Measurements from ENCODE around the gene SNX6. TPM values are rescaled to one million over a fixed set of nuclear protein-coding genes. Genes with fewer than 3 reads are reported as not detected.

SNX6 gene
- 10 to 100 TPM; 82.0 to 86.9 TPM for total RNA-seq

GRCh38 chr14:34629657-34630529 is at the start of gene SNX6:
Gene SNX6, minus strand, starts transcription at chr14:34630148. Its CDS starts 32 bp downstream, at chr14:34630116.
- Mint-ChIP-seq H3K27me3 (peaks cover 2% of the 10 kb centered on the region), H3K27ac (peak within 1 kb of the TSS; percentile 87), H3K4me3 (peak within 1 kb of the TSS; percentile 90), H3K4me1 (ENCODE audit: low read depth) (peaks cover 29% of the 10 kb centered on the region), H3K9me3 (no peaks in the 10 kb centered on the region), H3K36me3 (peaks cover 6% of the 10 kb centered on the region)
- ChIA-PET POLR2A (interaction anchor here (0.9 kb wide), 1 partner anchor 243 kb away, joined by 3 read pairs; no protein-coding TSS in a partner anchor), CTCF (interaction anchor here (0.7 to 1.2 kb wide), 2 partner anchors 43 to 93 kb away, joined by 3 to 5 read pairs; no protein-coding TSS in a partner anchor)
- intact Hi-C loops (cut with micrococcal nuclease), result loop anchor here (1.0 to 5.0 kb wide), 5 partner anchors 37 to 787 kb away; partner anchors contain the start of genes CFL2, PRORP and SPTSSA
- peak; percentile 89 for DNase-seq

DNA sequence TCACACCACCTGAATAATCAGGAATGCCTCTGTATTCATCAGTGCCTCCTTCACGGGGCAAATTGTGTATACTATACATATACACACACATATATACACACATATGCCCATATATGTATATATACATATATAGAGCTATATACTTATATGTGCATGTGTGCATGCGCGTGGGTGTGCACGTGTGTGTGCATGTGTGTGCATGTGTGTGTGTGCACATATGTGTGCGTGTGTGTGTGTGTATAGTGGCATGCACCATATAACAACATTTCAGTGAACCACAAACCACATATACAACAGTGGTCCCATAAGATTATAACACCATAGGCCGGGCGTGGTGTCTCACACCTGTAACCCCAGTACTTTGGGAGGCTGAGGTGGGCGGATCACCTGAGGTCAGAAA is 48.8 kb upstream of the SNX6 start:
- H3K36me3 Mint-ChIP-seq, result no peaks in the 10 kb centered on the region
- H3K9me3 Mint-ChIP-seq, result no peaks in the 10 kb centered on the region
- peaks cover 1% of the 10 kb centered on the region for H3K27me3 Mint-ChIP-seq
- ChIA-PET POLR2A (no interaction called here), CTCF (interaction anchor here (1.4 kb wide), 1 partner anchor 8 kb away, joined by 3 read pairs; no protein-coding TSS in a partner anchor)
- DNase-seq, result no peak
- no peak overlapping the region for H3K4me3 Mint-ChIP-seq
- peaks cover 14% of the 10 kb centered on the region for H3K4me1 Mint-ChIP-seq (ENCODE audit: low read depth)
- intact Hi-C loops (cut with micrococcal nuclease), result no loop called here
- H3K27ac Mint-ChIP-seq, result no peak overlapping the region

DNA sequence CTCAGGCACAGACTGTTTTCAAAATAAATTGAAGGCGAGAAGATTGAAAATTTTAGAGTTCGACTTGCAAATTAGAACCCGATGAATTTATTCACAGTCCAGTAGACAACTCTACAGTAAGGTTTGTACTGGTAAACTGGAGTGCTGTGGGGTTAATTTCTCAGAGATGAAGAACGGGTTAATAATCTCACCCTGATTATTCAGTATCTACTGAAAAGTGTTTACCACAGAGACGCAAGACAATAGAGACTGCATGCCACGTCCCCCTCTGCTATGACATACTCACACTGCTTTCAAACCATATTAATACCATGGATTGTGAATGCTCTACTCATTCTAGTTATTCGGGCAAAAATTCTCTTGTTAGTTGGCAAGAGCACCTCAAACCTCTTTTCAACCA is 48.4 kb upstream of the SNX6 start:
- Mint-ChIP-seq H3K27ac (no peak overlapping the region), H3K4me3 (no peak overlapping the region), H3K4me1 (ENCODE audit: low read depth) (peaks cover 11% of the 10 kb centered on the region), H3K36me3 (no peaks in the 10 kb centered on the region), H3K9me3 (no peaks in the 10 kb centered on the region), H3K27me3 (no peaks in the 10 kb centered on the region)
- POLR2A ChIA-PET, result no interaction called here
- no peak for DNase-seq
- CTCF ChIA-PET, result no interaction called here
- intact Hi-C loops (cut with micrococcal nuclease), result no loop called here

- Mint-ChIP-seq H3K9me3 (no peaks in the 10 kb centered on the region), H3K4me1 (ENCODE audit: low read depth) (peaks cover 3% of the 10 kb centered on the region), H3K27me3 (no peaks in the 10 kb centered on the region), H3K36me3 (no peaks in the 10 kb centered on the region), H3K27ac (no peak overlapping the region), H3K4me3 (no peak overlapping the region)
- CTCF ChIA-PET, result interaction anchor here (0.9 kb wide), 1 partner anchor 42 kb away, joined by 3 read pairs; no protein-coding TSS in a partner anchor
- DNase-seq, result no peak
- intact Hi-C loops (cut with micrococcal nuclease), result no loop called here
- POLR2A ChIA-PET, result no interaction called here
Measured at GRCh38 chr14:34676516-34677211, 46.7 kb upstream of the SNX6 start.

- Mint-ChIP-seq H3K27me3 (no peaks in the 10 kb centered on the region), H3K4me1 (ENCODE audit: low read depth) (peaks cover 3% of the 10 kb centered on the region), H3K36me3 (no peaks in the 10 kb centered on the region), H3K9me3 (no peaks in the 10 kb centered on the region), H3K27ac (no peak overlapping the region), H3K4me3 (no peak overlapping the region)
- DNase-seq, result no peak
- ChIA-PET CTCF (interaction anchor here (0.7 to 7.1 kb wide), 10 partner anchors 10 to 361 kb away, joined by 3 to 130 read pairs (median 4); no protein-coding TSS in a partner anchor), POLR2A (no interaction called here)
- intact Hi-C loops (cut with micrococcal nuclease), result loop anchor here (2.0 kb wide), 1 partner anchor 41 kb away; the partner anchor contains the start of gene CFL2
Measured at GRCh38 chr14:34673702-34674101, 43.8 kb upstream of the SNX6 start.

- ChIA-PET POLR2A (no interaction called here), CTCF (interaction anchor here (0.7 to 7.1 kb wide), 6 partner anchors 8 to 52 kb away, joined by 3 to 130 read pairs (median 8); partner anchors contain the start of gene CFL2)
- Mint-ChIP-seq H3K36me3 (no peaks in the 10 kb centered on the region), H3K27ac (no peak overlapping the region), H3K4me1 (ENCODE audit: low read depth) (peaks cover 3% of the 10 kb centered on the region), H3K27me3 (no peaks in the 10 kb centered on the region), H3K4me3 (no peak overlapping the region), H3K9me3 (no peaks in the 10 kb centered on the region)
- intact Hi-C loops (cut with micrococcal nuclease), result loop anchor here (1.0 to 2.0 kb wide), 3 partner anchors 43 to 742 kb away; partner anchors contain the start of gene CFL2
- DNase-seq, result no peak
Measured at GRCh38 chr14:34671716-34672115, 41.8 kb upstream of the SNX6 start.

DNA sequence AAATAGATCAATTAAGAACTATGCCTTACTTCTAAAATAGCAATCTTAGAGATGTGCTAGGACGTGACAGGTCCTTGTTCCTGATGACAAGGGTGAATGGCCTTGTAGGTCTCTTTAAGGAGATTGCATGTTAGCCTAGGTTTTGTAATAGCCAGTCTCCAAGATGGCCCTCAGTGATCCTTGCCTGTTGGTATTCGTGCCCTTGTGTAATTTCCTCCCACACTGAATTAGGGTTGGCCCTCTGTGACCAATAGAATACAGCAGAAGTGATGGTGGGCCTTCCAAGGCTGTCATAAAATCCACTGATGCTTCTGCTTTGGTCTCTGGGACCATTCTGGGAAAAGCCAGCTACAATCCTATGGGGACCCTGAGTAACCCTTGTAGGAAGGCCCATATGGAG is 38.2 kb upstream of the SNX6 start:
- H3K27me3 Mint-ChIP-seq, result no peaks in the 10 kb centered on the region
- H3K27ac Mint-ChIP-seq, result no peak overlapping the region
- DNase-seq, result no peak
- intact Hi-C loops (cut with micrococcal nuclease), result no loop called here
- H3K36me3 Mint-ChIP-seq, result no peaks in the 10 kb centered on the region
- ChIA-PET POLR2A (no interaction called here), CTCF (no interaction called here)
- H3K9me3 Mint-ChIP-seq, result no peaks in the 10 kb centered on the region
- peaks cover 15% of the 10 kb centered on the region for H3K4me1 Mint-ChIP-seq (ENCODE audit: low read depth)
- no peak overlapping the region for H3K4me3 Mint-ChIP-seq

DNA sequence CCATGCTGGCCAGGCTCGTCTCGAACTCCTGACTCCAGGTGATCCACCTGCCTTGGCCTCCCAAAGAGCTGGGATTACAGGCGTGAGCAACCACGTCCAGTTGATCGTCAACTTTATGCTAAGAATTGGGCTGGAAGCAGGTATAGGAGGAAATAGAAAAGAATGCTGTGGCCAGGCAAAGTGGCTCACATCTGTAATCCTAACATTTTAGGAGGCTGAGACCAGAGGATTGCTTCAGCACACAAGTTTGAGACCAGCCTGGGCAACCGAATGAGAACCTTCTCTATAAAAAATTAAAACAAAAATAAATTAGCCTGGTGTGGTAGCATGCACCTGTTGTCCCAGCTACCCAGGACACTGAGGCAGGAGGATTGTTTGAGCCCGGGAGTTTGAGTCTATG is 37.1 kb upstream of the SNX6 start:
- intact Hi-C loops (cut with micrococcal nuclease), result loop anchor here (2.0 kb wide), 2 partner anchors 38 to 750 kb away; no protein-coding TSS in a partner anchor
- H3K27me3 Mint-ChIP-seq, result no peaks in the 10 kb centered on the region
- ChIA-PET CTCF (interaction anchor here (1.6 kb wide), 1 partner anchor 56 kb away, joined by 6 read pairs; no protein-coding TSS in a partner anchor), POLR2A (no interaction called here)
- DNase-seq, result no peak
- H3K9me3 Mint-ChIP-seq, result no peaks in the 10 kb centered on the region
- H3K4me1 Mint-ChIP-seq (ENCODE audit: low read depth), result peaks cover 15% of the 10 kb centered on the region
- H3K27ac Mint-ChIP-seq, result no peak overlapping the region
- no peaks in the 10 kb centered on the region for H3K36me3 Mint-ChIP-seq
- H3K4me3 Mint-ChIP-seq, result no peak overlapping the region

DNA sequence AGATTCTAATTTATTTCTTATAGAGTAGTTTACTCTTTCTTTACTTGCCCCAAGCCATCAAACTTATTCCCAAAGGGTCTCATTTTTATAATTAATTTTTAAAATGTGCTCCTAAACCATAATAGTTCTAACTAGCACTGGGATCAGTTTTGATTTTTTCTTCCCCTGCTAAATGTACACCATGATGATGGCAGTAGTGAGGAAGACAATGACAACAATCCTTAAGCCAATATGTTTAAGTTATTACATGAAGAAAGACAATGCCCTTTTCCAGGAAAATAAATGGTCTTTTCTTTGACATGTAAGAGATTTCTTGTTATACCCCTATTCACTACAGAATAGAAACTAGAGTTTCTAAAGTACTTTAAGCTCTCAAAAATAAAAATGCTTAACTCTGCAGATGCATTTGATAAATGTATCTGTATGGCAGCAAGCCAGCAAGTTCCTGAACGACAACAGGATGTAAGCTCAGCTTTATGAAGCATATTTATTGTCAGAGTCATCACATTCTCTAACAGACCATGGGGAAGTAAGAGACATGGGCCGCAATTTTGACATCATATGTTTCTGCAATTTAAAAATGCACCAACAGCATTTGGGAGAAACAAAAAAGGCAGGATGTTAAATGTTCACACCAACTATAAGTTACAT is 36.0 kb upstream of the SNX6 start:
- H3K9me3 Mint-ChIP-seq, result peaks cover 4% of the 10 kb centered on the region
- H3K27me3 Mint-ChIP-seq, result no peaks in the 10 kb centered on the region
- no peaks in the 10 kb centered on the region for H3K36me3 Mint-ChIP-seq
- POLR2A ChIA-PET, result interaction anchor here (0.6 to 0.9 kb wide), 2 partner anchors 27 to 78 kb away, joined by 3 read pairs; no protein-coding TSS in a partner anchor
- H3K4me3 Mint-ChIP-seq, result peak overlapping the region; percentile 18
- H3K27ac Mint-ChIP-seq, result peak overlapping the region; percentile 86
- peak; percentile 32 for DNase-seq
- H3K4me1 Mint-ChIP-seq (ENCODE audit: low read depth), result peaks cover 15% of the 10 kb centered on the region
- intact Hi-C loops (cut with micrococcal nuclease), result loop anchor here (2.0 kb wide), 2 partner anchors 37 to 751 kb away; no protein-coding TSS in a partner anchor
- CTCF ChIA-PET, result interaction anchor here (0.6 to 1.6 kb wide), 3 partner anchors 21 to 64 kb away, joined by 3 to 6 read pairs (median 3); no protein-coding TSS in a partner anchor

DNA sequence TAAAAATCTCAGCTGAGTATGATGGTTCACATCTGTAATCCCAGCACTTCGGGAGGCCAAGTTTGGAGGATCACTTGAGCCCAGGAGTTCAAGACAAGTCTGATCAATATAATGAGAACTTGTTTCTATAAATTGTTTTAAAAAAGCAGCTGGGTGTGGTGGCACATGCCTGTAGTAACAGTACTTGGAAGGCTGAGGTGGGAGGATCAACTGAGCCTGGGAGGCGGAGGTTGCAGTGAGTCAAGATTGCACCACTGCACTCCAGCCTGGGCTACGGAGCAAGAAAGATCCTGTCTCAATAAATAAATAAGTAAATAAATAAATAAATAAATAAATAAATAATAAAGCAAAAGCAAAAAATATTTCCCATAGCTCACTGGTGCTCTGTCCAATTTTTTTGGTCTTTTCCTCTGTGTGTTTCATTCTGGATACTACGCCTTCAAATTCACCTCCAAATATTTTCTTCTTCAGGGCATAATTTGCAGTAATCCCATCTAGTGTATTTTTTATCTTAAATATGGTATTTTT is 32.7 kb upstream of the SNX6 start:
- no peak for DNase-seq
- POLR2A ChIA-PET, result no interaction called here
- H3K4me1 Mint-ChIP-seq (ENCODE audit: low read depth), result peaks cover 15% of the 10 kb centered on the region
- H3K36me3 Mint-ChIP-seq, result no peaks in the 10 kb centered on the region
- H3K27me3 Mint-ChIP-seq, result no peaks in the 10 kb centered on the region
- H3K9me3 Mint-ChIP-seq, result peaks cover 8% of the 10 kb centered on the region
- H3K27ac Mint-ChIP-seq, result no peak overlapping the region
- CTCF ChIA-PET, result interaction anchor here (1.3 to 1.5 kb wide), 2 partner anchors 10 to 60 kb away, joined by 5 to 12 read pairs; no protein-coding TSS in a partner anchor
- intact Hi-C loops (cut with micrococcal nuclease), result no loop called here
- no peak overlapping the region for H3K4me3 Mint-ChIP-seq

DNA sequence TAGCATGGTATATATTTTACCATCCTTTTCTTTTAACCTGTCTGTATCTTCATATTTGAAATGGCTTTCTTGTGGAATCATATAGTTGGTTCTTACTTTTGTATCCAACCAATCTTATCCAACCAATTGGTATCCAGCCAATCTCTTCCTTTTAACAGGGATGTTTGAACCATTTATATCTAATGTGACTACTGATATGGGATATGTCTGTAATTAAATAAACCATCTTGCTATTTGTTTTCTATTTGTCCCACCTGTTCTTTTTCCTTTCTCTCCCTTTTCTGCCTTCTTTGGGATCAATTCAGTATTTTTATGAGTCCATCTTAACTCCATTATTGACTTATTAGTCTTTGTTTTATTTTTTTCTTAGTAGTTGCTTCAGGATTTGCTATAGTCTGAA is 30.8 kb upstream of the SNX6 start:
- ChIA-PET CTCF (interaction anchor here (1.3 kb wide), 1 partner anchor 10 kb away, joined by 3 read pairs; no protein-coding TSS in a partner anchor), POLR2A (no interaction called here)

More for the DNA sequence above, 30.8 kb upstream of the SNX6 start:
- H3K27ac Mint-ChIP-seq, result no peak overlapping the region
- H3K9me3 Mint-ChIP-seq, result peaks cover 8% of the 10 kb centered on the region
- DNase-seq, result no peak
- intact Hi-C loops (cut with micrococcal nuclease), result no loop called here
- H3K36me3 Mint-ChIP-seq, result no peaks in the 10 kb centered on the region
- H3K4me1 Mint-ChIP-seq (ENCODE audit: low read depth), result peaks cover 5% of the 10 kb centered on the region
- H3K4me3 Mint-ChIP-seq, result no peak overlapping the region
- H3K27me3 Mint-ChIP-seq, result no peaks in the 10 kb centered on the region
